Activated naive CD8-positive, alpha-beta T cell (primary cell): ENCODE data around the gene NOL4L.
"Not testable (repeated sequence)": the region's sequence is repeated elsewhere in the genome, so short reads cannot be mapped to it uniquely, and the experiment has no call there.

Experiments used
- H3K27ac Mint-ChIP-seq: one replicate; pipeline ENCODE4 v1.8.0; 2021; ENCODE audit warnings: mixed read lengths
- H3K27me3 Mint-ChIP-seq: one replicate; pipeline ENCODE4 v1.8.0; 2021; ENCODE audit warnings: mixed read lengths
- H3K36me3 Mint-ChIP-seq: one replicate; pipeline ENCODE4 v1.8.0; 2021; ENCODE audit warnings: mixed read lengths
- H3K4me1 Mint-ChIP-seq: one replicate; pipeline ENCODE4 v1.8.0; 2021; ENCODE audit warnings: low read depth, mixed read lengths
- H3K4me3 Mint-ChIP-seq: one replicate; pipeline ENCODE4 v1.8.0; 2021; ENCODE audit warnings: mild to moderate bottlenecking, mixed read lengths
- H3K9me3 Mint-ChIP-seq: one replicate; pipeline ENCODE4 v1.8.0; 2021; ENCODE audit warnings: low read depth, mixed read lengths

Gene NOL4L

DNA sequence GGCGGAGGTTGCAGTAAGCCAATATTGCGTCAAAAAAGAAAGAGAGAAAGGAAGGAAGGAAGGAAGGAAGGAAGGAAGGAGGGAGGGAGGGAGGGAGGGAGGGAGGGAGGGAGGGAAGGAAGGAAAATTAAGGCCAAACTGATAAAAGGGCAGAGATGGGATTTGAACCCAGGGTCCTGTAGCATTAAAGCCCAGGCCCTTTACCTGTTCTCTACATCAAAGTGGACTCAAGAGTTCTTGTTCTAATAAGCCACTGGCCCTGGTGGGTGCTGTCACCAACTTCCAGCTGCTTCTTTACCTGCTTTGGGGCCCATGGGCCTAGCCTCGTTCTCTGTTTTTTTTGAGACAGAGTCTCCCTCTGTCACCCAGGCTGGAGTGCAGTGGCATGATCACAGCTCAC is 7.1 kb downstream of the NOL4L start:
- H3K4me1 Mint-ChIP-seq: peaks cover 56% of the 10 kb centered on the region
- H3K27ac Mint-ChIP-seq, H3K36me3 Mint-ChIP-seq, H3K27me3 Mint-ChIP-seq, H3K4me3 Mint-ChIP-seq, H3K9me3 Mint-ChIP-seq: not testable (repeated sequence)

DNA sequence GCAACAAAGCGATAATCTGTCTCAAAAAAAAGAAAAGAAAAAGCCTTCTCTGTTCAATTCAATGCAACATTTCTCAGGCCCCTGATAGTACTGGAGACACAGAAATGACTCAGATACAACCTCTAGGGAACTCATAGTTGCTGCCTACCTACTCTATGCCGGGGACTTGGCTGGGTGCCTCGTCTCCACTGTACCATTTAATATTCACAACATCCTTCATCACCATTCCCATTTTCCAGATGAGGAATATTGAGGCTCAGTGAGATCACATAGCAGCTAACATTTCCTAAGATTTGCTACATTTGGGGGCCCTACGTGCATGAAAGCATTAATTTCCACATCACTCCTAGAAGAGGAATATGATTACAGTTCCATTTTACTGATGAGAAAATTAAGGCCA is 7.5 kb downstream of the NOL4L start:
- no peaks in the 10 kb centered on the region for H3K27me3 Mint-ChIP-seq
- peaks cover 58% of the 10 kb centered on the region for H3K4me1 Mint-ChIP-seq
- no peak overlapping the region for H3K4me3 Mint-ChIP-seq
- no peaks in the 10 kb centered on the region for H3K9me3 Mint-ChIP-seq
- peaks cover 2% of the 10 kb centered on the region for H3K36me3 Mint-ChIP-seq
- H3K27ac Mint-ChIP-seq: peak overlapping the region; percentile 83

DNA sequence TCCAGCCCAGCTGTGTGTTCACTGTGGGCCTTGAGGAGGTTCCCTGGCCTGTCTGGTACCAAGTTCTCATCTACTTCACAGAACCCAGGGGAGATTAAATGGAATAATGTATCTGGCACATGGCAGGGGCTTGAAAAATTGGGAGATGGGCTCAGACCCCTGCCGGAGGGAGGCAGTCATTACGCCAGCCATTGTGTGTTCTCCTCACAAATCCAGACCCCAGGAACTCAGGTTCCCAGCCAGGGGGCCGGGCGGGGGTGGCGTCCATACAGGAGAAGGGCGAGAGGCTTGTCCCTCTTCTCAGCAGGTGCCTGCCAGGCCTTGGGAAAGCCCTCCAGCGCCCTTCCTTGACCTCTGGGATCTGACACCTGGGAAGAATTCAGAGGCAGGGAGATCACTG is 8.1 kb downstream of the NOL4L start:
- Mint-ChIP-seq H3K27me3 (no peaks in the 10 kb centered on the region), H3K4me1 (peaks cover 60% of the 10 kb centered on the region), H3K36me3 (peaks cover 2% of the 10 kb centered on the region), H3K27ac (peak overlapping the region; percentile 46), H3K4me3 (no peak overlapping the region), H3K9me3 (no peaks in the 10 kb centered on the region)

DNA sequence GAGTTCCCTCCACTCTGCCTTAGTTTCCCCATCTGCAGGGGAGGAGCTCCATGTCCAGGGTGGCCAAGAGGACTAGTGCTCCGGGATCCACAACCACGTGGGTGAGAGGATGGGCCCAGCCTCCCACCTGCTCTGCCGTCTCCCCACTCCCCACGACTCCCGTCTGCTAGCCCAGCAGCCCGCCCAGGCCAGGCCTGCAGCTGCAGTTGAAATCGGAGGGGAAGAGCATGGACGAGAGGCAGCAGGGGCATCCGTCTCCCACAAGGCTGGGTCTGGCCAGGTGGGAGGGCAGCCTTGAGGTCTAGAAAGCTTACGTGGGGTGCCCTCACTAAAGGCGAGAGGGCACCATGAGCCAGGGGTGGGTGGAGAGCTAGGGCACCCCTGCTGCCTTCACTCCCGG is 8.6 kb downstream of the NOL4L start:
- H3K27ac Mint-ChIP-seq: no peak overlapping the region
- peaks cover 2% of the 10 kb centered on the region for H3K36me3 Mint-ChIP-seq
- H3K9me3 Mint-ChIP-seq: no peaks in the 10 kb centered on the region
- H3K4me3 Mint-ChIP-seq: no peak overlapping the region
- H3K4me1 Mint-ChIP-seq: peaks cover 61% of the 10 kb centered on the region
- no peaks in the 10 kb centered on the region for H3K27me3 Mint-ChIP-seq

- no peaks in the 10 kb centered on the region for H3K27me3 Mint-ChIP-seq
- H3K27ac Mint-ChIP-seq: no peak overlapping the region
- H3K4me3 Mint-ChIP-seq: no peak overlapping the region
- H3K9me3 Mint-ChIP-seq: no peaks in the 10 kb centered on the region
- H3K36me3 Mint-ChIP-seq: peaks cover 2% of the 10 kb centered on the region
- peaks cover 57% of the 10 kb centered on the region for H3K4me1 Mint-ChIP-seq
These were observed 9.3 kb downstream of the NOL4L start for GRCh38 chr20:32575805-32576204.

DNA sequence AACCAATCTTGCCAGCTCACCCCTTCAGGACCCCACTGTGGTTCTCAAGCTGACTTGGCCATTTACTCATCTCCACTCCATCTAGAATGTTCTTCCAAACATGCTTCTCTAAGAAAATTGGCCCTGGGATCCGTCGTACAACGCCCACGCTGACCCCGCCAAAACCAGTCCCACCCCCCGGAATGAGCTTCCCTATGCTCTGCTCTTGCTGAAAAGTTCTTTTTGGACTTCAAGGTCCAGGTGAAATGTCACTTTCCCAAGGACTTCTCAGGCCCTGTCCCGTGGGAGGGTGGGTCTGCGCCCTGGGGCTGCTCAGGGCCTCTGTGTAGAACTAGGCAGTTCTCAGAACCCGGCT is 9.9 kb downstream of the NOL4L start:
- no peaks in the 10 kb centered on the region for H3K9me3 Mint-ChIP-seq
- no peaks in the 10 kb centered on the region for H3K27me3 Mint-ChIP-seq
- no peak overlapping the region for H3K4me3 Mint-ChIP-seq
- H3K36me3 Mint-ChIP-seq: peaks cover 2% of the 10 kb centered on the region
- no peak overlapping the region for H3K27ac Mint-ChIP-seq
- H3K4me1 Mint-ChIP-seq: peaks cover 54% of the 10 kb centered on the region

DNA sequence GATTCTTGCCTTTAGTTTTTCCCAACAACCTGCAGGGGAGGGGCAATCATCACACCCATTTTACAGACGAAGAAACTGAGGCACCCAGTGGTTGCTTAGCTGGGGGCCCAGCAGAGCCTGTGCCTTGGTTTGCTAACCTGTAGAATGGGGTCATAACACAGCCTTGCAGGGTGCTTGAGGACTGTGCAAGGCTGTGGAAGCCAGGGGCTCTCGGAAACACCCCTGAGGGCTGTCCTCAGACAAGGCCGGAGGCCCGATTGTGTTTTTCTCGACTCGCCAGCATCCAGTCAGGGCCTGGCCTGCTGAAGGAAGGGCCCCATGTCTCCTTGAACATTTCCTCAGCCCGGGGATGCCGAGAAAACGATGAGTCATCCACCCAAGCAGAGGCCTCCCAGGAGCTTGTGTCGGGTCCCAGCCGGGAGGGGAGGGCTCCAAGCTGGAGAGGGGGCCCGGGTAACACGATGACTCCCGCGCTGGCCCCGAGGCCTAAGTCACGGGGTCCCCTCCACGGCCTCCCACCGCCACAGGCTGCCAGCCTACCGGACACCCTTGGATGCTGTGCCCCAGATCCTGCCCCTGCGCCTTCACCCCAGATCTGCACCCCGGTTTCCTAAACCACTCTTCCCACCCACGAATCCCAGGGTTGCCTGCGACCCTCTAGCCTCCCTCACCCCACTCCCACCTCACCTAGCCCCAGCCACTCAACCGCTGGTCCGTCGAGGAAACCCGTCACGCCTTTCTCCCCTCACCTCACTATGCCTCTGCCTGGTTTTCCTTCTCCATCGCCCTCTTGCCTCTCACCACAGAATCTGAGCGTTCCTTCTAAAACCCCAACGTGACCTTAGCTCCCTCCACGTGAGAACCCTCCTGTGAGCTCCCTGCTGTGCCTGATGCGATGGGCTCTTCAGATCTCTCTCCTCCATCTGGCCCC is 10.6 kb downstream of the NOL4L start:
- H3K36me3 Mint-ChIP-seq: peaks cover 2% of the 10 kb centered on the region
- peak overlapping the region; percentile 84 for H3K27ac Mint-ChIP-seq
- no peaks in the 10 kb centered on the region for H3K9me3 Mint-ChIP-seq
- H3K4me3 Mint-ChIP-seq: no peak overlapping the region
- H3K4me1 Mint-ChIP-seq: peaks cover 52% of the 10 kb centered on the region
- H3K27me3 Mint-ChIP-seq: no peaks in the 10 kb centered on the region

GRCh38 chr20:32573167-32573851 is 11.8 kb downstream of the NOL4L start:
- Mint-ChIP-seq H3K4me3 (no peak overlapping the region), H3K27ac (peak overlapping the region; percentile 84), H3K9me3 (no peaks in the 10 kb centered on the region), H3K27me3 (no peaks in the 10 kb centered on the region), H3K36me3 (peaks cover 2% of the 10 kb centered on the region), H3K4me1 (peaks cover 55% of the 10 kb centered on the region)

GRCh38 chr20:32572271-32572968 is 12.7 kb downstream of the NOL4L start:
- Mint-ChIP-seq H3K27me3 (no peaks in the 10 kb centered on the region), H3K9me3 (no peaks in the 10 kb centered on the region), H3K27ac (peak overlapping the region; percentile 76), H3K4me1 (peaks cover 49% of the 10 kb centered on the region), H3K4me3 (no peak overlapping the region), H3K36me3 (peaks cover 2% of the 10 kb centered on the region)

DNA sequence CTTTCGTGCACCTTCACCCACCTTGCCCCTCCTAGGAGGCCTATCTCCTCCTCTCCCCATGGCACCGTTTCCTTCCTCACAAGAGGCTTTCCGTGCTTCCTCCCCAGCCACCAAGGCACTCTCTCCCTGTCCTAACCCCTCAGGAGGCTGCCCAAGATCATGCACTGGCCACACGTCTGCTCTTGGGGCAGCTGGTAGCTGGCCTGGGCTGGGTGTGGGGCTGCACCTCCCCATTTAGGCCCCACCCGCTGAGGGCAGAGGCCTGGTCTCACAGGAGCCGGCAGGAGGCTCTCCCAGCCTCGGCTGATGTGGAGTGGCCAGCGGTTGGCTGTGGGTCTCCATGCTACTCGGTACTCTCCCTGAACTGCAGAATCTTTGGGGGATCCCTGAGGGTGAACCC is 13.6 kb downstream of the NOL4L start:
- H3K4me3 Mint-ChIP-seq: no peak overlapping the region
- peaks cover 2% of the 10 kb centered on the region for H3K36me3 Mint-ChIP-seq
- H3K27me3 Mint-ChIP-seq: no peaks in the 10 kb centered on the region
- H3K27ac Mint-ChIP-seq: peak overlapping the region; percentile 76
- H3K9me3 Mint-ChIP-seq: no peaks in the 10 kb centered on the region
- peaks cover 47% of the 10 kb centered on the region for H3K4me1 Mint-ChIP-seq

DNA sequence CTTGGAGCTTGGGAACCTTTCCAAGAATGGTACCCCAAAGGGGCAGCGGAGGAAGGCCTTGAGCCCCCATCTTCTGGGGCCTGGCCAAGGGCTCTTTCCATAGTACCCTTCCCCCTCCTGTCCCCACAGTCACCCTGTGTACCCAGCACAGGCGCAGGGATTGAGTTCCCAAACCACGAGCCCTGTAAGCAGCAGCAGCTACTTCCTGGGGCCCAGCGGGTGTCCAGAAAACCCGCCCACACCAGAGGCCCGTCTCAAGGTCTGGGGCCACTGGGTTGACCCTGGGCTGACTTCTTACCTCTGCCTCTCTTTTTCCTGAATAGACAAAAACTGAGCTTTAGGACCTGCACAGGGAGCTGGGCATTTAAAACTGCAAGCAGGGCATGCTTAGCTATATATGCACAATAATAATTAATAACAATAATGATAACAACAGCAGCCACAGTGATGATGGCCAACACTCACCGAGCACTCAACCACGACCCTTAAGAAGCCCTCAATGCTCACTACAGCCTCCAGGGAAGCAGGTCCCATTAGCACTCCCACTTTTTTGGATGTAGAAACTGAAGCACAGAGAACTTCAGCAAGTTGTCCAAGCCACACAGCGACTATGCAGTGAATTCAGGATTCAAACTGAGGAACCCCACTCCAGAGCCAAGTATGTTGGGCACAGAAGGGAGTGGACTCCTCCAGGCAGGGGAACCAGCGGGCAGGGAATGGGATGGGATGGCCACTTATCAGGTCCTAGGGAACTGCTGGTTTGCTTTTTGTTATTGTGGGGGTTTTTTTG is 14.5 kb downstream of the NOL4L start:
- peak overlapping the region; percentile 61 for H3K27ac Mint-ChIP-seq
- peaks cover 2% of the 10 kb centered on the region for H3K36me3 Mint-ChIP-seq
- peaks cover 48% of the 10 kb centered on the region for H3K4me1 Mint-ChIP-seq
- no peaks in the 10 kb centered on the region for H3K9me3 Mint-ChIP-seq
- H3K27me3 Mint-ChIP-seq: no peaks in the 10 kb centered on the region
- H3K4me3 Mint-ChIP-seq: no peak overlapping the region

DNA sequence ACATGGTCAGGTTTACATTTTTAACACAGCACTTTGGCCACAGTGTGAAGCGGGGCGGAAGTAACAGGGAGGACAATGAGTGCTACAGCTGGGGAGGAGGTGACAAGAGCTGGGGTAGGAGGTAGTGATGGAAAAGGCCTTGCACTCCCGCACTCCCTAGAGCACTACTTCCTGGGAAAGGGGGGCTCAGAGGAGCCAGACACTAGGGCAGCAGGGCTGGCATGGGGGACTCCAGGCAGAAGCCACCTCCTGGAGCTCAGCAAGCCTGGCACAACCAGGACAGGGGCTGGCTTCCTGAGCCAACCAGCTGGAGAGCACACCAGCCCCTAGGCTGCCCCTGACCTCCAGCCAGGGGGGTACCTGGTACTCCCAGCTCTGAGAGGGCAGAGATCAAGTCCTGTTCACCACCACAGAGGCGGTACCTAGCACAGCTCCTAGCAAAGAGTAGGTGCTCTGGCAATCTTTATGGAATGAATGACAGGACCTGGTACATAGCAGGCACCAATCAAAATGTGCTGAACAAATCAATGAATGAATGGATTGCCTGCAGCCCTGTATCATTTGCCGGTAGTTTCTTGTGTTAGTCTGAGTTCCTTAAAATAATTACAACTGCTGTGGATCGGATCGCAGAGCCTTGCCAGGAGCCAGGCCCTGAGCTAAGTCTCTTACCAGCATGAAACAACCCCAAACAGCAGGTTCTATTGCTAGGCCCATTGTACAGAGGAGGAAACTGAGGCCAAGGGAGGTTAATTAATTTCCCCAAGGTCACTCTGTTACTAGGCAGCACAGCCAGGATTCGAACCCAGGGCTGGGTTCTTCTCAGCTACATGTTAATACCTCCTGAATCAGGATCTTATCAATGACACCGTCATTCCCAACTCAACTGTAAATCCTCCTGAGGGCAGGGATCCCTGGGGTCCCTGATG is 15.5 kb downstream of the NOL4L start:
- Mint-ChIP-seq H3K9me3 (no peaks in the 10 kb centered on the region), H3K36me3 (peaks cover 2% of the 10 kb centered on the region), H3K4me3 (no peak overlapping the region), H3K27me3 (no peaks in the 10 kb centered on the region), H3K27ac (peak overlapping the region; percentile 87), H3K4me1 (peaks cover 49% of the 10 kb centered on the region)

GRCh38 chr20:32569018-32569379 is 16.1 kb downstream of the NOL4L start:
- Mint-ChIP-seq H3K27ac (peak overlapping the region; percentile 87), H3K36me3 (peaks cover 2% of the 10 kb centered on the region), H3K27me3 (no peaks in the 10 kb centered on the region), H3K4me3 (no peak overlapping the region), H3K9me3 (no peaks in the 10 kb centered on the region), H3K4me1 (peaks cover 47% of the 10 kb centered on the region)
